RCC 7860 (cell line): ENCODE measurements around the gene TRPT1.
A peak's percentile ranks its signal among the peaks of the same experiment; 100 is the strongest.

Source experiments
- DNase-seq: peaks from one replicate; pipeline ENCODE4 v3.0.0-alpha.2; 2015; ENCODE audit warnings: low spot score
- FAIRE-seq: peaks from 2 replicates; lab custom pipeline; 2012; peaks lifted over from hg19 to GRCh38; lab: Jason Lieb, UNC

The TRPT1 gene

GRCh38 chr11:64245797-64246620 is 20.0 kb upstream of the TRPT1 start:
- DNase-seq (peak; percentile 89), FAIRE-seq (no peak)

GRCh38 chr11:64245401-64245796 is 19.4 kb upstream of the TRPT1 start:
- no peak for DNase-seq
- FAIRE-seq, result no peak

GRCh38 chr11:64244966-64245365 is 19.0 kb upstream of the TRPT1 start:
- no peak for FAIRE-seq
- no peak for DNase-seq

GRCh38 chr11:64244107-64244506 is 18.1 kb upstream of the TRPT1 start:
- DNase-seq (no peak), FAIRE-seq (no peak)

GRCh38 chr11:64243236-64243854 is 17.4 kb upstream of the TRPT1 start:
- DNase-seq (no peak), FAIRE-seq (no peak)

- DNase-seq, result peak; percentile 95
- peak; percentile 72 for FAIRE-seq
These were observed 15.7 kb upstream of the TRPT1 start for GRCh38 chr11:64241491-64242374.

GRCh38 chr11:64241241-64241490 is 15.2 kb upstream of the TRPT1 start:
- no peak for FAIRE-seq
- DNase-seq, result no peak

GRCh38 chr11:64240435-64241240 is 14.7 kb upstream of the TRPT1 start, which contains the start of gene FKBP2:
Gene FKBP2, plus strand, starts transcription at chr11:64241095. Its CDS starts 1,293 bp downstream, at chr11:64242388.
- DNase-seq (peak; percentile 88), FAIRE-seq (no peak)

- DNase-seq, result no peak
- no peak for FAIRE-seq
These were observed 13.9 kb upstream of the TRPT1 start for GRCh38 chr11:64239662-64240434.

GRCh38 chr11:64238999-64239398 is 13.0 kb upstream of the TRPT1 start:
- no peak for FAIRE-seq
- no peak for DNase-seq

GRCh38 chr11:64238076-64238475 is 12.1 kb upstream of the TRPT1 start:
- no peak for FAIRE-seq
- DNase-seq, result no peak

- DNase-seq (no peak), FAIRE-seq (no peak)
These were observed 11.5 kb upstream of the TRPT1 start for GRCh38 chr11:64237484-64237951.

GRCh38 chr11:64235437-64236161 is 9.6 kb upstream of the TRPT1 start:
- DNase-seq, result no peak
- no peak for FAIRE-seq

- no peak for DNase-seq
- FAIRE-seq, result no peak
These were observed 8.8 kb upstream of the TRPT1 start for GRCh38 chr11:64234647-64235379.

GRCh38 chr11:64233913-64234586 is 8.1 kb upstream of the TRPT1 start, which contains the start of gene VEGFB:
Gene VEGFB, plus strand, starts transcription at chr11:64234584. Its CDS starts 250 bp downstream, at chr11:64234834.
- DNase-seq (no peak), FAIRE-seq (no peak)

- FAIRE-seq (no peak), DNase-seq (no peak)
These were observed 7.0 kb upstream of the TRPT1 start for GRCh38 chr11:64232967-64233315.

GRCh38 chr11:64232182-64232966 is 6.4 kb upstream of the TRPT1 start:
- FAIRE-seq (no peak), DNase-seq (no peak)
